Measurements from ENCODE around the gene EIF4G1. TPM values are rescaled to one million over a fixed set of nuclear protein-coding genes. Genes with fewer than 3 reads are reported as not detected.

The EIF4G1 gene
- total RNA-seq, 4 donors from 2014 or later = 173 to 248 (median 192) TPM

DNA sequence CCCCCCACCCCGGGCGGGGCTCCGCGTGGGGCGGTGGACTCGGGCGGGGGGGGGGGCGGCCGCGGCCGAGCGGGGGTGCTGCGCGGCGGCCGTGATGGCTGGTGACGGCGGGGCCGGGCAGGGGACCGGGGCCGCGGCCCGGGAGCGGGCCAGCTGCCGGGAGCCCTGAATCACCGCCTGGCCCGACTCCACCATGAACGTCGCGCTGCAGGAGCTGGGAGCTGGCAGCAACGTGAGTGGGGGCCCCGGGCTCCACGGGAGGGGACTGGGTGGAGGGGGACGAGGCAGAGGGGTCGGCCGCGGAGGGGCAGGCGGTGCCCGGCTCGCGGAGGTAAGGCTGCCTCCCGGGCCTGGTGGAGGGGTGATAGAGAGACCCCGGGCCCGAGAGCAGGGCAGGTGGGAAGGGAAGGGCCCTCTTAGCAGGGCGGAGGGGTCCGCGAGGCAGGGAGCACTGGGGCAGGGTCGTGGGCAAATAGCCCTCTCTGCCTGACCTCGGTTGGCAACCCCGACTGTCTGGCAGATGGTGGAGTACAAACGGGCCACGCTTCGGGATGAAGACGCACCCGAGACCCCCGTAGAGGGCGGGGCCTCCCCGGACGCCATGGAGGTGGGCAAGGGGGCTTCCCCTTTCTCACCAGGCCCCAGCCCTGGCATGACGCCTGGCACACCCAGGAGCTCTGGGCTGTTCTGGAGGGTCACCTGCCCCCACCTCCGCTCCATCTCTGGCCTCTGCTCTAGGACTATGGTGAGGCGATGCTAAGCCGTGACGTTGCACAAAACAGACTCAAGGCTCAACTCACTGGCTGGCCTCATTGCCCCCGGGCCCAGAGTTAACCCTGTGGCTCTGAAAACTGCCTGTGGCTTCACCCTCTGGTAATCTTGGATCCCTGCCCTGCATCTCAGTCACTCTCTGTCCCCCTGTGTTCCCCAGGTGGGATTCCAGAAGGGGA, 38.2 kb upstream of the EIF4G1 start, which contains the start of gene ECE2:
TSS of gene ECE2 (plus strand) at position 62 of the 950 bp plus-strand sequence. CDS start at position 194, 132 bp downstream.
- 10 to 16% methylated on average over 29 to 32 of the region's 65 CpGs for WGBS, 2 donors
- H3K4me3 ChIP-seq = no peak within 1 kb of the TSS
- TF ChIP-seq POLR2A (IDR thresholded peaks at IDR 0.05) (no peak), EP300 (IDR thresholded peaks at IDR 0.05) (no peak)
- TF ChIP-seq, protein P1, sequence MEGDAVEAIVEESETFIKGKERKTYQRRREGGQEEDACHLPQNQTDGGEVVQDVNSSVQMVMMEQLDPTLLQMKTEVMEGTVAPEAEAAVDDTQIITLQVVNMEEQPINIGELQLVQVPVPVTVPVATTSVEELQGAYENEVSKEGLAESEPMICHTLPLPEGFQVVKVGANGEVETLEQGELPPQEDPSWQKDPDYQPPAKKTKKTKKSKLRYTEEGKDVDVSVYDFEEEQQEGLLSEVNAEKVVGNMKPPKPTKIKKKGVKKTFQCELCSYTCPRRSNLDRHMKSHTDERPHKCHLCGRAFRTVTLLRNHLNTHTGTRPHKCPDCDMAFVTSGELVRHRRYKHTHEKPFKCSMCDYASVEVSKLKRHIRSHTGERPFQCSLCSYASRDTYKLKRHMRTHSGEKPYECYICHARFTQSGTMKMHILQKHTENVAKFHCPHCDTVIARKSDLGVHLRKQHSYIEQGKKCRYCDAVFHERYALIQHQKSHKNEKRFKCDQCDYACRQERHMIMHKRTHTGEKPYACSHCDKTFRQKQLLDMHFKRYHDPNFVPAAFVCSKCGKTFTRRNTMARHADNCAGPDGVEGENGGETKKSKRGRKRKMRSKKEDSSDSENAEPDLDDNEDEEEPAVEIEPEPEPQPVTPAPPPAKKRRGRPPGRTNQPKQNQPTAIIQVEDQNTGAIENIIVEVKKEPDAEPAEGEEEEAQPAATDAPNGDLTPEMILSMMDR (IDR thresholded peaks at IDR 0.05) = no peak

DNA sequence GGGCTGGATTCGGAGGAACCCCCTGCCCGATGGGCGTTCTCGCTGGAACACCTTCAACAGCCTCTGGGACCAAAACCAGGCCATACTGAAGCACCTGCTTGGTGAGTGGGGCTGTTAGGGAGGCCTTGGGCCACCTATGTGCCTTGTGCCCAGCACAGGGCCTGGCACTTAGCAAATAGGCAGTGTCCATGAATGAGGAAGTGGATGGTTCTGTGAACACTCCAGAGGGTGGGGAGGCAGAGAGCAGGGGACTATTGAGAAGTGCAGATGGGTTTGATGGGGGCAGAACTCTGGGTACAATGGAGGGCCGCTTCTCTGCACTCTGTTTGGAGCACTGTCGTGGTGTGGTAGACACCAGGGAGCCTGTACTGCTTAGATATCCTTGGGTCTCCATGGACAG, 37.0 kb upstream of the EIF4G1 start:
- WGBS, 2 donors = 90 to 92% methylated on average over 6 of the region's 6 CpGs

More for the DNA sequence above, 38.2 kb upstream of the EIF4G1 start, which contains the start of gene ECE2:
- no peak for DNase-seq (ENCODE audit: low spot score in 2 of 2)
- H3K27ac ChIP-seq = no peak within 1 kb of the TSS
- H3K36me3 ChIP-seq = no peaks in the 10 kb centered on the region
- peaks cover 0 to 6% (median 0%) of the 10 kb centered on the region in 4 donors for H3K9me3 ChIP-seq
- peaks cover 0 to 50% of the 10 kb centered on the region in 2 donors for H3K27me3 ChIP-seq
- H3K4me1 ChIP-seq = peaks cover 0 to 4% (median 0%) of the 10 kb centered on the region in 4 donors

GRCh38 chr3:184282941-184283340, 31.5 kb upstream of the EIF4G1 start:
- no peak for DNase-seq (ENCODE audit: low spot score in 2 of 2)
- Histone ChIP-seq H3K36me3 (no peaks in the 10 kb centered on the region), H3K4me3 (no peak overlapping the region), H3K4me1 (no peaks in the 10 kb centered on the region), H3K27me3 (peaks cover 0 to 33% of the 10 kb centered on the region in 2 donors), H3K27ac (no peak overlapping the region), H3K9me3 (no peaks in the 10 kb centered on the region)
- WGBS, 2 donors = 89 to 92% methylated on average over 4 of the region's 4 CpGs
- TF ChIP-seq, protein P1 (IDR thresholded peaks at IDR 0.05) = no peak

More for the DNA sequence above, 37.0 kb upstream of the EIF4G1 start:
- Histone ChIP-seq H3K27me3 (peaks cover 0 to 50% of the 10 kb centered on the region in 2 donors), H3K27ac (no peak overlapping the region), H3K4me1 (peaks cover 0 to 4% (median 0%) of the 10 kb centered on the region in 4 donors), H3K9me3 (no peaks in the 10 kb centered on the region), H3K4me3 (no peak overlapping the region), H3K36me3 (no peaks in the 10 kb centered on the region)
- TF ChIP-seq, protein P1 (IDR thresholded peaks at IDR 0.05) = no peak
- TF ChIP-seq EP300 (IDR thresholded peaks at IDR 0.05) = no peak
- no peak for TF ChIP-seq POLR2A (IDR thresholded peaks at IDR 0.05)
- no peak for DNase-seq (ENCODE audit: low spot score in 2 of 2)

- Histone ChIP-seq H3K4me1 (no peaks in the 10 kb centered on the region), H3K27me3 (peaks cover 0 to 31% of the 10 kb centered on the region in 2 donors)
- WGBS, 2 donors = 92 to 93% methylated on average over 7 to 8 of the region's 8 CpGs
Measured at GRCh38 chr3:184283681-184284080, 30.7 kb upstream of the EIF4G1 start.

More at GRCh38 chr3:184283681-184284080, 30.7 kb upstream of the EIF4G1 start:
- TF ChIP-seq, protein P1 (IDR thresholded peaks at IDR 0.05) = no peak
- TF ChIP-seq EP300 (IDR thresholded peaks at IDR 0.05) (no peak), POLR2A (IDR thresholded peaks at IDR 0.05) (no peak)
- DNase-seq (ENCODE audit: low spot score in 2 of 2) = no peak
- Histone ChIP-seq H3K27ac (no peak overlapping the region), H3K36me3 (no peaks in the 10 kb centered on the region), H3K9me3 (no peaks in the 10 kb centered on the region), H3K4me3 (no peak overlapping the region)
